GM23338 (cell line): Measurements from ENCODE around the gene PNPLA8. TPM values are rescaled to one million over a fixed set of nuclear protein-coding genes. Genes with fewer than 3 reads are reported as not detected.
A peak's percentile ranks its signal among the peaks of the same experiment; 100 is the strongest.

Source experiments
- ATAC-seq: fragments of 200-7000 bp; cut with Tn5 transposase; 3 replicates; pipeline ENCODE4 v1.9.1; 2020
- DNase-seq: peaks from one replicate; pipeline ENCODE4 v3.0.0-alpha.2; 2015; ENCODE audit warnings: low spot score
- H2AFZ ChIP-seq: fragments of 200-600 bp; sonication (generic); 2 replicates; pipeline ENCODE4 v1.8.0; 2016; ENCODE audit warnings: antibody characterized with exemption, mild to moderate bottlenecking, moderate library complexity
- H3F3A ChIP-seq: fragments of 200-600 bp; sonication (generic); replicated peaks from 2 replicates; pipeline ENCODE4 v1.8.0; 2017; ENCODE audit warnings: antibody characterized with exemption, mixed run types, low read depth
- H3K27ac ChIP-seq: fragments of 200-600 bp; sonication (generic); 2 replicates; pipeline ENCODE4 v1.6.1; 2016; ENCODE audit warnings: low read depth
- H3K27me3 ChIP-seq: fragments of 200-600 bp; sonication (generic); 2 replicates; pipeline ENCODE4 v1.8.0; 2016; ENCODE audit warnings: mild to moderate bottlenecking, mixed run types, moderate library complexity; ENCODE audit not compliant: insufficient read depth
- H3K36me3 ChIP-seq: fragments of 200-600 bp; sonication (generic); 2 replicates; pipeline ENCODE4 v1.8.0; 2016; ENCODE audit warnings: mild to moderate bottlenecking; ENCODE audit not compliant: insufficient read depth
- H3K4me1 ChIP-seq: fragments of 200-600 bp; sonication (generic); 2 replicates; pipeline ENCODE4 v1.8.0; 2016; ENCODE audit warnings: mild to moderate bottlenecking, moderate library complexity; ENCODE audit not compliant: insufficient read depth
- H3K4me2 ChIP-seq: fragments of 200-600 bp; sonication (generic); 2 replicates; pipeline ENCODE4 v1.7.1; 2017; ENCODE audit warnings: mixed run types
- H3K4me3 ChIP-seq: fragments of 200-600 bp; sonication (generic); 2 replicates; pipeline ENCODE4 v1.6.1; 2016; ENCODE audit warnings: mixed run types
- H3K79me2 ChIP-seq: fragments of 200-600 bp; sonication (generic); replicated peaks from 2 replicates; pipeline ENCODE4 v1.8.0; 2017; ENCODE audit warnings: mild to moderate bottlenecking; ENCODE audit not compliant: insufficient read depth
- H3K9me2 ChIP-seq: fragments of 200-600 bp; sonication (generic); 2 replicates; pipeline ENCODE4 v1.8.0; 2017; ENCODE audit not compliant: insufficient read depth
- H4K20me1 ChIP-seq: fragments of 200-600 bp; sonication (generic); replicated peaks from 2 replicates; pipeline ENCODE4 v1.8.0; 2017; ENCODE audit warnings: mild to moderate bottlenecking; ENCODE audit not compliant: insufficient read depth
- H3K27ac Mint-ChIP-seq: 2 replicates; pipeline ENCODE4 v1.8.0; 2020; ENCODE audit warnings: inconsistent platforms, mild to moderate bottlenecking, moderate library complexity, mixed read lengths
- H3K27me3 Mint-ChIP-seq: 3 replicates; pipeline ENCODE4 v1.8.0; 2022; ENCODE audit warnings: low read depth, mild to moderate bottlenecking, moderate library complexity, mixed read lengths, inconsistent platforms; ENCODE audit not compliant: insufficient read depth, poor library complexity
- H3K36me3 Mint-ChIP-seq: 3 replicates; pipeline ENCODE4 v1.8.0; 2021; ENCODE audit warnings: low read depth, mild to moderate bottlenecking, inconsistent platforms, moderate library complexity, mixed read lengths
- H3K4me1 Mint-ChIP-seq: 3 replicates; pipeline ENCODE4 v1.8.0; 2020; ENCODE audit warnings: mild to moderate bottlenecking, inconsistent platforms, mixed read lengths
- H3K4me3 Mint-ChIP-seq: 3 replicates; pipeline ENCODE4 v1.8.0; 2021; ENCODE audit warnings: moderate library complexity, mild to moderate bottlenecking, inconsistent platforms, mixed read lengths
- H3K9me3 Mint-ChIP-seq: 3 replicates; pipeline ENCODE4 v1.8.0; 2020; ENCODE audit warnings: moderate library complexity, mild to moderate bottlenecking, inconsistent platforms, mixed read lengths
- CREB1 ChIP-seq: fragments of 250-450 bp; sonication (Bioruptor Pico); IDR thresholded peaks from 2 replicates; pipeline ENCODE4 v1.5.0; 2020; ENCODE audit warnings: low read depth, mild to moderate bottlenecking, moderate library complexity
- CTCF ChIP-seq, 2 experiments: fragments of 200-600 bp in 1 of 2; sonication (generic) in 1 of 2; conservative IDR thresholded peaks; 2 replicates each; pipeline versions ENCODE4 v1.5.1 to v1.6.1; 2016 to 2017; ENCODE audit warnings: antibody characterized with exemption in 2 of 2, low read depth in 2 of 2, mild to moderate bottlenecking in 2 of 2, moderate library complexity in 1 of 2
- ETS1 ChIP-seq: IDR thresholded peaks from 2 replicates; pipeline ENCODE4 v1.6.1; 2016; ENCODE audit warnings: antibody characterized with exemption
- EZH2 ChIP-seq: fragments of 200-600 bp; sonication (generic); IDR thresholded peaks from one replicate; pipeline ENCODE4 v1.8.0; 2017; ENCODE audit warnings: antibody characterized with exemption, mild to moderate bottlenecking, low read depth; ENCODE audit not compliant: unreplicated experiment
- REST ChIP-seq: IDR thresholded peaks from one replicate; pipeline ENCODE4 v1.6.1; 2018; ENCODE audit warnings: antibody characterized with exemption; ENCODE audit not compliant: unreplicated experiment
- STAT1 ChIP-seq: IDR thresholded peaks from one replicate; pipeline ENCODE4 v1.6.1; 2016; ENCODE audit warnings: antibody characterized with exemption; ENCODE audit not compliant: unreplicated experiment
- polyA plus RNA-seq: library from polyadenylated mRNA; unstranded; fragments of >200 nt; fragmentation: Nextera tagmentation; extraction: Ambion mirVana; gene quantifications from 2 replicates; pipeline ENCODE4 v1.2.1, GENCODE V29; 2016
- total RNA-seq: library from RNA; depleted of rRNA; stranded (reverse); fragments of >200 nt; shearing (Covaris generic); gene quantifications from 2 replicates; pipeline ENCODE4 v1.2.3, GENCODE V29; 2014

The PNPLA8 gene
- total and polyA plus RNA-seq, 2 experiments from 2014 or later, result 12.5 to 13.6 TPM

- TF ChIP-seq REST (no peak), CREB1 (CRISPR knock-in tag) (no peak), CTCF (conservative IDR thresholded peaks at IDR 0.05; ENCODE audit: low read depth in 2 of 2) (no peak)
Measured at GRCh38 chr7:108449521-108449920, 76.4 kb downstream of the PNPLA8 start (continued).

GRCh38 chr7:108448584-108449505, 77.1 kb downstream of the PNPLA8 start:
- Histone ChIP-seq H2AFZ (no peak overlapping the region), H3K4me1 (peaks cover 13% of the 10 kb centered on the region), H3K27ac (no peak overlapping the region), H3F3A (no peaks in the 10 kb centered on the region), H3K9me2 (no peaks in the 10 kb centered on the region), H3K4me2 (no peak overlapping the region), H3K36me3 (no peaks in the 10 kb centered on the region), H3K27me3 (peaks cover 10% of the 10 kb centered on the region), H3K79me2 (no peaks in the 10 kb centered on the region), H4K20me1 (peaks cover 9% of the 10 kb centered on the region), H3K4me3 (no peak overlapping the region)
- Mint-ChIP-seq H3K27me3 (peaks cover 7% of the 10 kb centered on the region), H3K36me3 (no peaks in the 10 kb centered on the region), H3K4me1 (peaks cover 13% of the 10 kb centered on the region), H3K9me3 (no peaks in the 10 kb centered on the region), H3K27ac (peak overlapping the region; percentile 60), H3K4me3 (no peak overlapping the region)
- peak; percentile 92 for ATAC-seq
- DNase-seq, result peak; percentile 52
- TF ChIP-seq EZH2 (no peak), ETS1 (no peak), STAT1 (no peak)
